Body of pancreas (tissue), 4 donors: ENCODE data around the gene LRRC10B. TPM values are rescaled to one million over a fixed set of nuclear protein-coding genes. Genes with fewer than 3 reads are reported as not detected.
A peak's percentile ranks its signal among the peaks of the same experiment; 100 is the strongest.

Source experiments
- ATAC-seq: fragments of 150-250 bp; one replicate; pipeline ENCODE4 v1.9.1; 2016
- DNase-seq, 4 donors: peaks; one replicate each; pipeline ENCODE4 v3.0.0-alpha.2; 2019
- H3K27ac ChIP-seq, 4 donors: fragments of 200-600 bp; sonication (generic); 1 replicate in 3 of 4; 2 replicates in 1 of 4; pipeline versions ENCODE4 v1.5.1 to v1.6.1; 2016 to 2019; ENCODE audit warnings: mild to moderate bottlenecking in 1 of 4, mixed read lengths in 1 of 4, moderate library complexity in 1 of 4
- H3K27me3 ChIP-seq, 2 donors: fragments of 200-600 bp; sonication (generic); one replicate each; pipeline ENCODE4 v1.6.0; 2016; ENCODE audit warnings: mild to moderate bottlenecking in 1 of 2
- H3K36me3 ChIP-seq, 2 donors: fragments of 200-600 bp; sonication (generic); replicated peaks in 1 of 2; 2 replicates each; pipeline ENCODE4 v1.5.1; 2016; ENCODE audit warnings: low read depth in 2 of 2; ENCODE audit not compliant: insufficient read depth in 1 of 2
- H3K4me1 ChIP-seq: fragments of 200-600 bp; sonication (generic); one replicate; pipeline ENCODE4 v1.6.0; 2016
- H3K4me3 ChIP-seq, 2 donors: fragments of 200-600 bp; sonication (generic); 1 replicate in 1 of 2; 2 replicates in 1 of 2; pipeline ENCODE4 v1.5.1; 2016 to 2019
- H3K9me3 ChIP-seq, 3 donors: fragments of 200-600 bp; sonication (generic); 1 replicate in 2 of 3; 2 replicates in 1 of 3; pipeline ENCODE4 v1.5.1; 2016
- POLR2A ChIP-seq, 3 donors: fragments of 450-650 bp; IDR thresholded peaks; one replicate each; pipeline ENCODE4 v1.6.1; 2016; ENCODE audit warnings: antibody characterized with exemption in 3 of 3, mild to moderate bottlenecking in 2 of 3
- WGBS, 2 donors: methylation state at CpG; one replicate each; pipeline ENCODE4 v1.1.5; 2017; 5-methylcytosine and 5-hydroxymethylcytosine counted together
- intact Hi-C: fragments of 100-400 bp; cut with DNase I; formaldehyde crosslinking; loops from one replicate; pipeline ENCODE4 v1.15.1; 2023
- total RNA-seq, 2 donors: library from RNA; depleted of rRNA; stranded (reverse); fragments of >200 nt; gene quantifications; one replicate each; pipeline ENCODE4 v1.1.0, GENCODE V29; 2016
- TF ChIP-seq, protein P1 (sequence below), 7 experiments: fragments of 450-650 bp in 4 of 7; fragments of 200-600 bp in 3 of 7; sonication (generic) in 3 of 7; IDR thresholded peaks; one replicate each; pipeline ENCODE4 v1.5.1; 2016 to 2019; ENCODE audit warnings: antibody characterized with exemption in 7 of 7

Gene LRRC10B
- total RNA-seq, 2 donors from 2014 or later = 1.6 to 2.9 TPM

DNA sequence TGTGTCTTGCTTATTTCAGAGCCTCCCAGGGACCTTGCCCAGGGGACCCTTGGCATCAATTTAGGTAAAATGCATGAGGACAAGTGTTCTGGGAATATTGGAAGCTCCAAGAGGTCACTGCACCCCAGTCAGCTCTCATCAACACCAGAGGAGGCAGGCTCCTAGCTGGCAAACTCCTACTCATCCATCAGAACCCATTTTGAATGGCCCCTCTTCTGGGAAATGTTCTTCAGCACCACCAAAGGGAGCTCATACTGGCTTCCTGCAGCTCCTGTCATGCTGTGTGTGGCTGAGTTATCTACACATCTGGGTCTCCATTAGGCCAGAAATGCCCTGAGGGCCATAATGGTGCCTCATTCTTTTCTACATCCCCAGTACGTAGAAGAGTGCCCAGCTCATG lies 17.7 kb downstream of the LRRC10B start:
- ATAC-seq (no peak), DNase-seq (no peak)
- H3K4me1 ChIP-seq = peaks cover 21% of the 10 kb centered on the region
- WGBS, 2 donors = 94% methylated on average over 1 of the region's 1 CpG; no CpG with 5 or more reads in 1 of the 2 donors
- no peaks in the 10 kb centered on the region for H3K36me3 ChIP-seq
- no peaks in the 10 kb centered on the region for H3K9me3 ChIP-seq
- no peak overlapping the region for H3K27ac ChIP-seq
- H3K27me3 ChIP-seq = no peaks in the 10 kb centered on the region
- intact Hi-C loops = no loop called here
- TF ChIP-seq POLR2A (IDR thresholded peaks at IDR 0.05) = no peak
- TF ChIP-seq, protein P1, sequence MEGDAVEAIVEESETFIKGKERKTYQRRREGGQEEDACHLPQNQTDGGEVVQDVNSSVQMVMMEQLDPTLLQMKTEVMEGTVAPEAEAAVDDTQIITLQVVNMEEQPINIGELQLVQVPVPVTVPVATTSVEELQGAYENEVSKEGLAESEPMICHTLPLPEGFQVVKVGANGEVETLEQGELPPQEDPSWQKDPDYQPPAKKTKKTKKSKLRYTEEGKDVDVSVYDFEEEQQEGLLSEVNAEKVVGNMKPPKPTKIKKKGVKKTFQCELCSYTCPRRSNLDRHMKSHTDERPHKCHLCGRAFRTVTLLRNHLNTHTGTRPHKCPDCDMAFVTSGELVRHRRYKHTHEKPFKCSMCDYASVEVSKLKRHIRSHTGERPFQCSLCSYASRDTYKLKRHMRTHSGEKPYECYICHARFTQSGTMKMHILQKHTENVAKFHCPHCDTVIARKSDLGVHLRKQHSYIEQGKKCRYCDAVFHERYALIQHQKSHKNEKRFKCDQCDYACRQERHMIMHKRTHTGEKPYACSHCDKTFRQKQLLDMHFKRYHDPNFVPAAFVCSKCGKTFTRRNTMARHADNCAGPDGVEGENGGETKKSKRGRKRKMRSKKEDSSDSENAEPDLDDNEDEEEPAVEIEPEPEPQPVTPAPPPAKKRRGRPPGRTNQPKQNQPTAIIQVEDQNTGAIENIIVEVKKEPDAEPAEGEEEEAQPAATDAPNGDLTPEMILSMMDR (IDR thresholded peaks at IDR 0.05) = no peak
- no peak overlapping the region for H3K4me3 ChIP-seq

DNA sequence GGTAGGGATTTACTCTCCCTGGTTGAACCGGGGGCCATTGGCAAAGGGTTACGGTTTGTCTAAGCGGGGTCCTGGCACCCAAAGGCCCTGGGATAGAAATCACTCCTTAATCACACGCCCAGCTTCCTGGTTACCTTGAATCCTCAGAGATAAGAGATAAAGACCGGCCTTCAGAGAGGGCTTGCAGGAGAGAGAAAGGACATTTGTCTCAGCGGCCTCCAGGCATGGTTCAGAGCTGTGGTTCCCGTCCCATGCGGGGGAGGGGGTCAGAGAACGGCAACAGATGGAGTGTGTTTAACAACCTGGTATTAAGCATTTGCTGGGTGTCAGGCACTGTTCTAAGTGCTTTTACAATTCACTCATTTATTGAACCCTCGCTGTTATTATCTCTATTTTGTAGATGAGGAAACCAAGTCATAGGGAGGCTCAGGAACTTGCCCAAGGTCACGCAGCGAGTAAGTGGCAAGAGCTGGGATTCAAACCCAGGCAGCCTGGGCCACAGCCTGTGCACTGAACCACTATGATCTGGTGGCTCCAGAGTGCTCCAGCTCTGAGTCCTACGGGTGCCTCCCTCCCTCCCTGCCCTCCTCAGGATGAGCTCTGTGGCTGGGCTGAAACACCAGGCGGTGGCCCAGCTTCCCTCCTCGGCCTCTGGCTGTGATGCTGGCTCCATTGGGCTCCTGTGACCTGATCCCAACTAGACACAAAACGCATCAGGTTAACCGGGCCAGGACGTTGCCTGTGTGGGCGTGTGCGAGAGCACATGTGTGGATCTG lies 18.6 kb downstream of the LRRC10B start:
- Histone ChIP-seq H3K27ac (no peak overlapping the region), H3K4me3 (no peak overlapping the region), H3K36me3 (no peaks in the 10 kb centered on the region), H3K4me1 (peaks cover 21% of the 10 kb centered on the region), H3K27me3 (no peaks in the 10 kb centered on the region), H3K9me3 (no peaks in the 10 kb centered on the region)
- TF ChIP-seq, protein P1 (IDR thresholded peaks at IDR 0.05) = no peak
- TF ChIP-seq POLR2A (IDR thresholded peaks at IDR 0.05) = no peak
- WGBS, 2 donors = 47 to 52% methylated on average over 17 to 20 of the region's 20 CpGs
- DNase-seq (peak in 2 of 4 donors; percentile 42 to 49), ATAC-seq (peak; percentile 36)
- intact Hi-C loops = no loop called here

DNA sequence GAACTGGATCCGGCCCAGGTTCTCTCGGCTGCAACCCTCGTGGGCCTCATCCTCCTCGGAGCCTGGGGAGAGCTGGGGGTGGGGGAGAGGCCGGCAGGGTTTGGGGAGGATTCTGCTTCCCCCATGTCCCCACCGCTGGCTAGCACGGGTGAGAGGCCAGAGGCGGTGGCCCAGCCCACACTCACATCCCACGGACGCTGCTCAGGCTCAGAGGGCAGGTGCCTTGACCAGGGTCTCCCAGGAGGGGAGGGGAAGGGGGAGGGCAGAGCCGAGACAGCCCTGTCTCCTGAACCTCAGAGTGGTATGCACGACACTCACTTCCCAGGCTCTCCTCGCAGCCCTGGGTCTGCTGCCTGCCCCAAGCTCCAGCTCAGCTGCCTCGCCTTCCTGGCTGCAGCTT lies 19.6 kb downstream of the LRRC10B start:
- WGBS, 2 donors = 78 to 87% methylated on average over 5 to 14 of the region's 14 CpGs

DNA sequence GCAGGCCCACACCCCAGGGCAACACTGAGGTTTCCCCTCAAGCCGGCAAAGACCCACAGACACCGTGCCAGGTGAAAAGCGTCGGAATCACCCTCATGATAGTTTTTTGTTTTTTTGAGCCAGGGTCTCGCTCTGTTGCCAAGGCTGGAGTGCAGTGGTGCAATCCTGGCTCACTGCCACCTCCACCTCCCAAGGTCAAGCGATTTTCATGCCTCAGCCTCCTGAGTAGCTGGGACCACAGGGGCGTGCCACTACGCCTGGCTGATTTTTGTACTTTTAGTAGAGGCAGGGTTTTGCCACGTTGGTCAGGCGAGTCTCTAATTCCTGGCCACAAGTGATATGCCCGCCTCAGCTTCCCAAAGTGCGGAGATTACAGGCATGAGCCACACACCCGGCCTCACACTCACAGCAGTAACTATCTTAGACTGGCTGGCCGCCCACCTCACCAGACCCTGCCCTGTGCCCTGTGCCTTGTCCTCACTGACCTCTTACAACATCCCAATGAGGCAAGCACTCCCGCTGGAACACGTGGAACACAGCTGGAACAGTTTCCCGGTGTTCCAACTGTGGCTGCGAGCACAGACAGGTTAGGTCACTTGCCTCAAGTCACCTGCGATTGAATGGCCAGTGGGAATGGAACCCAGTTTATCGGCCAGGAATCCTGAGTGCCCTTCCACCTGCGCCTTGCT lies 21.1 kb downstream of the LRRC10B start:
- intact Hi-C loops = no loop called here
- 31 to 37% methylated on average over 9 to 21 of the region's 21 CpGs for WGBS, 2 donors
- H3K9me3 ChIP-seq = no peaks in the 10 kb centered on the region
- H3K27me3 ChIP-seq = no peaks in the 10 kb centered on the region
- no peak for TF ChIP-seq POLR2A (IDR thresholded peaks at IDR 0.05)
- TF ChIP-seq, protein P1 (IDR thresholded peaks at IDR 0.05) = no peak
- DNase-seq (peak; percentile 40 to 68 (median 66)), ATAC-seq (peak; percentile 40)
- no peak overlapping the region for H3K4me3 ChIP-seq
- peaks cover 25% of the 10 kb centered on the region for H3K4me1 ChIP-seq
- H3K27ac ChIP-seq = peak overlapping the region in 1 of 4 donors; percentile 24
- H3K36me3 ChIP-seq = no peaks in the 10 kb centered on the region

More for the DNA sequence above, 19.6 kb downstream of the LRRC10B start:
- no peaks in the 10 kb centered on the region for H3K36me3 ChIP-seq
- TF ChIP-seq, protein P1 (IDR thresholded peaks at IDR 0.05) = no peak
- TF ChIP-seq POLR2A (IDR thresholded peaks at IDR 0.05) = no peak
- ATAC-seq (no peak), DNase-seq (no peak)
- no peak overlapping the region for H3K4me3 ChIP-seq
- intact Hi-C loops = no loop called here
- H3K4me1 ChIP-seq = peaks cover 25% of the 10 kb centered on the region
- H3K27me3 ChIP-seq = no peaks in the 10 kb centered on the region
- H3K9me3 ChIP-seq = no peaks in the 10 kb centered on the region
- H3K27ac ChIP-seq = no peak overlapping the region
